TTC549 (cell line): ENCODE data around the gene ZNF454.

Source experiments
- FAIRE-seq: peaks from 2 replicates; lab custom pipeline; 2012; peaks lifted over from hg19 to GRCh38; lab: Jason Lieb, UNC

ZNF454 gene

DNA sequence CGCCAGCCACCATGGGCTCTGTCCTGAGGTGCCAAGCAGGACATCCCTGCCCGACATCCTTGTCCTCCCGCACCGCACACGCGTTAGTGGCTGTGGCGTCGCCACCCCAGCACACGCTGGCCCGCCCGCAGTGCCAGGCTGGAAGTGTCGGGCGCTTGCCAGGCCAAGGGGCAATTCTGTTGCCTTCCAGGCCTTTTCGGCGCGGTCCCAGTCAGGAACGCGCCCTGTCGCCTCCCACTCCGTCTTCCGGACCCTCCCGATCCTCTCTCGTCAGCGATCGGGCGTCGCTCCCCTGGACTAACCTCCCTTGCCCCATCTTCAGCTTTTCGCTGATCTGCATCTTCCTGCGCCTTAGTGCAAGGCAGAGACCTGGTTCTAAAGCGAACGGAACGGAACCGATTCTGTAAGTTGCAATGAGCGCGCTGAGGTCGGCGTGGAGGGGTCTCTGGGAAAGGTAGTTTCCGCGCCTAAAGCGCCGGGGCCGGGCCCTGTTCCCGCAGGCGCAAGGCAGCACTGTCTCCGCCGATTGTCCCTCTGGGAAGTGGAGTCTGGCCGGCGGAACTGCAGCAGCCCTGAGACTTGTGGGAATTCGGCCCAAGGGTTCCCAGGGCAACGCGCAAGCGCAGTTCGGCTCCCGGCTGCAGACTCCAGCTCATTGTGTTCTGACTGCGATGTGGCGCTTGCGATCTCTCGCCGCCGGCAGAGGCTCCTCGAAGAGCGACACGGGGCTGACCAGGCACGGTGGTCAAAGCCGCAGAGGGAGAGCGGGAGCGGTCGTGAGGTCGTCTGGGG, at the start of gene ZNF454:
Gene ZNF454 (plus strand): TSS at position 630 of the 792 bp plus-strand sequence. CDS start 1,594 bp downstream, outside the sequence.
- FAIRE-seq = no peak

DNA sequence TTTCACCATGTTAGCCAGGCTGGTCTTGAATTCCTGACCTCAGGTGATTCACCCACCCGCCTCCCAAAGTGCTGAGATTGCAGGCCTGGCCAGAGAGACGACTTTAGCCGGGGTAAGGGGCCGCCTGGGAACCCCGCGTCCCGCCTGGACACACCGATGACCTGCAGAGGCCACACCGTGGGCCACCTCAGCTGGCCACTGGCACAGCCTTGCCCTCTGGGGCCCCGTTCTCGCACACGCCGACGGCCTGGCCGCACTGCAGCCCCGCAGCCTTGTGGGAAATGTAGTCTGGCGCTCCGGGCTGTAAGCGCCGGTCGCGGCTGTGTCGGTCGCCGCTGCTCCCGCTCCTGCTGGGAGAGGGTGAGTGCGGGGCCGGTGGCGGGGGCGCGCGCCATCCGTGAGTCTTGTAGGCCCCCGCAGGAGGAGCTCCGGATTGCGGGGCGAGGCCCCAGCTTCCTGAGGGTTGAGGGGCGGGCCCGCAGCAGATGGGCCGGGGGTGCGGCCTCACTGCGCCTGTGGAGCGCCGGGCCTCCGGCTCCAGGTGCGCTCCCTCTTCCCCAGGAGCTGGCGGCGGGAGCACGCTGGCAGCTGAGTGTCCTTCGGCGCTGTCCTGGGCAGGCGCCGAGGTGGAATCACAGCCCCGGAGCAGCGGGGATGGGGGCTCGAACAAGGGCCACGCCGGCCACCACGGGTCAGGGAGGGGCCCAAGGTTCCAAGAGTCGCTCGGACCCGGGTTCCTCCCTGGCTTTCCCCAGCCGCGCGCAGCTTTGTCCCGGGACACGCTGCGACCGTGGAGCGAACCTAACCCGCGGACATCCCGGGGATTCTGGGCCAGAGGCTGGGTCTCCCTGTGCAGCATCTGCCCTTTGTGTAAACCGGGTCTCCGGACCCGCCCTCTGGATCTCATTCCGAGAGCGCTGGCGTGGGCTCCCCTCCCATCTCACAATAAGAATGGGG, 45.1 kb upstream of the ZNF454 start, which contains the start of gene ZFP2:
Gene ZFP2 (plus strand): TSS at position 299 of the 957 bp plus-strand sequence. CDS start 35,401 bp downstream, outside the sequence.
- FAIRE-seq = no peak

DNA sequence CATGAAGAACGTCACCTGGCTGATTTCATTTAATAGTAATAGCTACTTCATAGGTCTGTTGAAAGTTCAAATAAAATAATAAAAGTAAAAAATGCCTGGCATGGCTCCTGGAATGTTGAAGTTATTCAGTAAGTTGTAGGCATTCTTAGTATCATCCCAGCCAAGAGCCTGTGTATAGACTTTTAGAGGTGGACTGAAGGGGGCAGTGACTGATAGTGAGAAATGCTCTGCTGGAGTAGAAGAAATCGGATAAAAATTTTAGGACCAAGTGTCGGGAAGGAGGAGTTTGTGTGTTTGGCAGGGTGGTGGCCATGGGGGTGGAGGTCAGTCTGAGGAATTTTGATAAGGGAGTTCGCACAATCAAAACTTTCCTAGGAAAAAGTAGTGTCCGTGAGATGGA, 41.7 kb upstream of the ZNF454 start:
- FAIRE-seq = no peak

DNA sequence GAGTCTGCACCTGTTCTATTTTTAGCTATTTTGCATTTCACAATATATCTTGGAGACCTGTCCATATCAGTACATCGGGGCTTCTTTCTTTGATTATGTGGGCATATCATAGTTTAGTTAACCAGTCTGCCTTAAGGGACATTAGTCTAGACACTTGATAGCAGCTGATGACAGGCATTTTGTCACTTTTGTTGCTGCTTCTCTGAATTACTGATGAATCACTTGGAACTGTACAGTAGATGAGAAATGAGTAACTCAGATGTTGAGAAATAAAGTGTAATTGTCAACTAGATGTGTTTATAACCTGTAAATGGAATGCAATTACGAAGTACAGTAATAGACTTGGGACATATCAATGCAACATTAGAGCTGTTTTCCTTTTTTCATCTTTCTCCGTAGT, 38.1 kb upstream of the ZNF454 start:
- no peak for FAIRE-seq

DNA sequence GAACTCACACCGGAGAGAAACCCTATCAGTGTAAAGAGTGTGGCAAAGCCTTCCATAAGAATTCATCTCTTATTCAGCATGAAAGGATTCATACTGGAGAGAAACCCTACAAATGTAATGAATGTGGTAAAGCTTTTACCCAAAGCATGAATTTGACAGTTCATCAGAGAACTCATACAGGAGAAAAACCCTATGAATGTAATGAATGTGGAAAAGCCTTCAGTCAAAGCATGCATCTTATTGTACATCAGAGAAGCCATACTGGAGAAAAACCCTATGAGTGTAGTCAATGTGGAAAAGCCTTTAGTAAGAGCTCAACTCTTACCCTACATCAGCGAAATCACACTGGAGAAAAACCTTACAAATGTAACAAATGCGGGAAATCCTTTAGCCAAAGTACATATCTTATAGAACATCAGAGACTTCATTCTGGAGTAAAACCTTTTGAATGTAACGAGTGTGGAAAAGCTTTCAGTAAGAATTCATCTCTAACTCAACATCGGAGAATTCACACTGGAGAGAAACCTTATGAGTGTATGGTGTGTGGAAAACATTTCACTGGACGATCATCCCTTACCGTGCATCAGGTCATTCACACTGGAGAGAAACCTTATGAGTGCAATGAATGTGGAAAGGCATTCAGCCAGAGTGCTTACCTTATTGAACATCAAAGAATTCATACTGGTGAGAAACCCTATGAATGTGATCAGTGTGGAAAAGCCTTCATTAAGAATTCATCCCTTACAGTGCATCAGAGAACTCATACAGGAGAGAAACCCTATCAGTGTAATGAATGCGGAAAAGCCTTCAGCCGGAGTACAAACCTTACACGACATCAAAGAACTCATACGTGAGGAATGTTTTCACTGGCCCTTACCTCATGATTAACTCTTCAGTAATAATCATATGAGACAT, 8.9 kb upstream of the ZNF454 start:
- no peak for FAIRE-seq

- FAIRE-seq = no peak
These were observed 363 bp downstream of the ZNF454 start for GRCh38 chr5:178941361-178941760.

- no peak for FAIRE-seq
These were observed 24.6 kb downstream of the ZNF454 start for GRCh38 chr5:178965465-178966055.

GRCh38 chr5:178981381-178981780, 40.4 kb downstream of the ZNF454 start:
- FAIRE-seq = no peak

GRCh38 chr5:178982941-178983340, 41.9 kb downstream of the ZNF454 start:
- FAIRE-seq = no peak

GRCh38 chr5:178983728-178984127, 42.7 kb downstream of the ZNF454 start:
- FAIRE-seq = no peak

- no peak for FAIRE-seq
These were observed 43.4 kb downstream of the ZNF454 start for GRCh38 chr5:178984145-178985072.

GRCh38 chr5:178986326-178986960, 45.4 kb downstream of the ZNF454 start:
- FAIRE-seq = no peak

- no peak for FAIRE-seq
These were observed 47.6 kb downstream of the ZNF454 start for GRCh38 chr5:178988436-178989220.

DNA sequence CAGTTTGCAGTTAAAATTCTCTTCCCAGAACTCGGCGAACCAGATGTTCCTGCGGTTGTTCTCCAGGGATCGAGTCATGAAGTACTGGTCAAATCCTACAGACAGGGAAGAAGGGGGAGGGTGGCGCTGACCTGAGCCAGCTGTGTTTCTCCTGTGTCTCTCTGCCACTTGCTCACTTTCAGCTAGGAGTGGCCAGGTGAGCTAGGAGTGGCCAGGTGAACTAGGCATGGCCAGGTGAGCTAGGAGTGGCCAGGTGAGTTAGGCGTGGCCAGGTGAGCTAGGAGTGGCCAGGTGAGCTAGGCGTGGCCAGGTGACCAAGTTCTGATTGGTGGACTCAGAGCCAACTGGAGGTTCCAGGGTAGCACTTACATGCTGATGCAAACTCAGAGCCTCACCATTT, 48.3 kb downstream of the ZNF454 start:
- FAIRE-seq = no peak

GRCh38 chr5:178990491-178990890, 49.5 kb downstream of the ZNF454 start:
- no peak for FAIRE-seq

DNA sequence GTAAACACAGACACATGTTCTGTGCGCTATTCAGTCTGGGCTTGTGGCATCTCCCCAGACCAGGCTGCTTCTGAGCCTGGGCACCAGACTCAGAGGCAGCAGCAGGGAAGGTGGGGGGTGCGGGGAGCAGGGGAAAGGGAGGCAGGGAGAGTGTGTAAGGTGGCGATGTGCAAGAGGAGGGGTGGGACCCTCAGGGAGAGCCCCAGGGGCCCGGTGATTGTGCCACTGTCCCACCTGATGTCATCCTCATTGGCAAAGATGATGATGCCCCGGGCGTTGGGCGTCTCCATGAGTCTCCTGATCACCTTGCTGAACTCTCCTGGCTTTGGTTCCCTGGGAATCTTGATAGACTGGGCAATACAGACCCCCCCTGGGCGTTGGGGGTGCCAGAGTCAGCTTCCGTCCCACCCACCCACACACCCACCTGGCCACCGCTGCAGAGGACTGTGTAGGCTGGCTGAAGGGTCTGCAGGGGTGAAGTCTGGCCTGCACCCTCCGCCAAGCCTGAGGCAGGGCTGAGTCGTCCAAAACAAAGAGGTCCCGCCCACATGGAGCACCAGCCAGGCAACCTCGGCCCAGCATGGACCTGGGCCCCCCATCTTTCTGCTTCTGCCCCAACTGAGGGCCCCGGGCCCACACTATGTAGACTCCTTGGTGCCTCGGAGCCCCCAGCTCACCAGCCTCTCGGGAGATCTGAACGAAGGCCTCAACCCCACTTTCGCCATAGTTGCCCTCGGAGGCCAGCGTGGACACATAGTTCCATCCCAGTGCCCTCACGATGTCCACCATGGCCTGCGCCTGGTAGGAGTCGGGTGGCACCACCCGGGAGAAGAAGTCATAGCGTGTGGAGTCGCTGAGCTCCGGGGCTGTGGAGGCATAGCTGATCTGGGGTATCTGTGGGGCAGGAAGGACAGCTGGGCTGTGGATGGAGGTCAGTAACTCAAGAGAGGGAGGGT, 50.5 kb downstream of the ZNF454 start:
- no peak for FAIRE-seq

GRCh38 chr5:178992291-178992895, 51.4 kb downstream of the ZNF454 start:
- FAIRE-seq = no peak
